Memory B cell (primary cell): ENCODE data around the gene ZBTB45.

Source experiments
- ATAC-seq: fragments of 150-1000 bp; cut with Tn5 transposase; 2 replicates; pipeline ENCODE4 v1.10.0; 2021; ENCODE audit warnings: low read depth, mild to moderate bottlenecking, moderate library complexity
- DNase-seq, 2 donors: peaks; one replicate each; pipeline ENCODE4 v3.0.0; 2022; ENCODE audit warnings: low spot score in 2 of 2
- H3K27ac Mint-ChIP-seq: one replicate; pipeline ENCODE4 v1.8.0; 2022; ENCODE audit warnings: mild to moderate bottlenecking, moderate library complexity, mixed read lengths
- H3K27me3 Mint-ChIP-seq: one replicate; pipeline ENCODE4 v1.8.0; 2022; ENCODE audit warnings: mixed read lengths
- H3K36me3 Mint-ChIP-seq: one replicate; pipeline ENCODE4 v1.8.0; 2022; ENCODE audit warnings: mild to moderate bottlenecking, mixed read lengths
- H3K4me1 Mint-ChIP-seq: one replicate; pipeline ENCODE4 v1.8.0; 2022; ENCODE audit warnings: mixed read lengths
- H3K4me3 Mint-ChIP-seq: one replicate; pipeline ENCODE4 v1.8.0; 2022; ENCODE audit warnings: mild to moderate bottlenecking, moderate library complexity, mixed read lengths
- H3K9me3 Mint-ChIP-seq: one replicate; pipeline ENCODE4 v1.8.0; 2022; ENCODE audit warnings: mixed read lengths

ZBTB45 gene

GRCh38 chr19:58536852-58537798 lies 17.5 kb upstream of the ZBTB45 start:
- Mint-ChIP-seq H3K36me3 (no peaks in the 10 kb centered on the region), H3K9me3 (no peaks in the 10 kb centered on the region), H3K4me3 (no peak overlapping the region), H3K4me1 (peaks cover 7% of the 10 kb centered on the region), H3K27ac (no peak overlapping the region), H3K27me3 (peaks cover 26% of the 10 kb centered on the region)
- DNase-seq (no peak), ATAC-seq (no peak)

- Mint-ChIP-seq H3K27ac (no peak overlapping the region), H3K36me3 (no peaks in the 10 kb centered on the region), H3K27me3 (peaks cover 23% of the 10 kb centered on the region), H3K4me1 (peaks cover 15% of the 10 kb centered on the region), H3K4me3 (no peak overlapping the region), H3K9me3 (no peaks in the 10 kb centered on the region)
- ATAC-seq (no peak), DNase-seq (no peak)
These were observed 16.2 kb upstream of the ZBTB45 start for GRCh38 chr19:58535857-58536256.

GRCh38 chr19:58531034-58531840 lies 11.6 kb upstream of the ZBTB45 start:
- peak; percentile 71 for ATAC-seq
- Mint-ChIP-seq H3K4me3 (no peak overlapping the region), H3K4me1 (peaks cover 8% of the 10 kb centered on the region), H3K27ac (no peak overlapping the region), H3K36me3 (no peaks in the 10 kb centered on the region), H3K27me3 (peaks cover 3% of the 10 kb centered on the region), H3K9me3 (no peaks in the 10 kb centered on the region)
- no peak for DNase-seq

- Mint-ChIP-seq H3K27me3 (no peaks in the 10 kb centered on the region), H3K4me1 (peaks cover 8% of the 10 kb centered on the region), H3K9me3 (no peaks in the 10 kb centered on the region), H3K27ac (no peak overlapping the region), H3K4me3 (no peak overlapping the region), H3K36me3 (no peaks in the 10 kb centered on the region)
- ATAC-seq, result no peak
- DNase-seq, result no peak
These were observed 9.8 kb upstream of the ZBTB45 start for GRCh38 chr19:58529405-58529804.

GRCh38 chr19:58522709-58523108 lies 3.1 kb upstream of the ZBTB45 start:
- Mint-ChIP-seq H3K27ac (no peak overlapping the region), H3K27me3 (no peaks in the 10 kb centered on the region), H3K9me3 (no peaks in the 10 kb centered on the region), H3K4me3 (no peak overlapping the region), H3K36me3 (peaks cover 3% of the 10 kb centered on the region), H3K4me1 (peaks cover 23% of the 10 kb centered on the region)
- DNase-seq, result no peak
- no peak for ATAC-seq

- Mint-ChIP-seq H3K27me3 (no peaks in the 10 kb centered on the region), H3K9me3 (no peaks in the 10 kb centered on the region), H3K27ac (no peak overlapping the region), H3K36me3 (peaks cover 7% of the 10 kb centered on the region), H3K4me3 (no peak overlapping the region), H3K4me1 (peaks cover 23% of the 10 kb centered on the region)
- DNase-seq, result no peak
- ATAC-seq, result no peak
These were observed 2.0 kb upstream of the ZBTB45 start for GRCh38 chr19:58521651-58522050.

GRCh38 chr19:58520257-58520599 lies 618 bp upstream of the ZBTB45 start:
- Mint-ChIP-seq H3K27me3 (no peaks in the 10 kb centered on the region), H3K4me1 (peaks cover 31% of the 10 kb centered on the region)

GRCh38 chr19:58519087-58519354 lies 589 bp downstream of the ZBTB45 start:
- Mint-ChIP-seq H3K4me1 (peaks cover 39% of the 10 kb centered on the region), H3K27me3 (no peaks in the 10 kb centered on the region), H3K36me3 (peaks cover 14% of the 10 kb centered on the region), H3K27ac (peak overlapping the region; percentile 98), H3K4me3 (peak overlapping the region; percentile 95), H3K9me3 (no peaks in the 10 kb centered on the region)
- peak; percentile 1 for ATAC-seq
- no peak for DNase-seq

More at GRCh38 chr19:58520257-58520599, 618 bp upstream of the ZBTB45 start:
- peaks cover 14% of the 10 kb centered on the region for H3K36me3 Mint-ChIP-seq
- H3K4me3 Mint-ChIP-seq, result peak overlapping the region; percentile 95
- peak overlapping the region; percentile 98 for H3K27ac Mint-ChIP-seq
- DNase-seq (no peak), ATAC-seq (no peak)
- no peaks in the 10 kb centered on the region for H3K9me3 Mint-ChIP-seq

GRCh38 chr19:58518256-58519086 lies 1.1 kb downstream of the ZBTB45 start:
- Mint-ChIP-seq H3K4me3 (peak overlapping the region; percentile 95), H3K4me1 (peaks cover 42% of the 10 kb centered on the region), H3K9me3 (no peaks in the 10 kb centered on the region), H3K27ac (peak overlapping the region; percentile 98), H3K27me3 (no peaks in the 10 kb centered on the region), H3K36me3 (peaks cover 14% of the 10 kb centered on the region)
- no peak for ATAC-seq
- no peak for DNase-seq

- H3K27me3 Mint-ChIP-seq, result no peaks in the 10 kb centered on the region
- DNase-seq (no peak), ATAC-seq (no peak)
- H3K9me3 Mint-ChIP-seq, result no peaks in the 10 kb centered on the region
- H3K4me1 Mint-ChIP-seq, result peaks cover 42% of the 10 kb centered on the region
- no peak overlapping the region for H3K4me3 Mint-ChIP-seq
- no peak overlapping the region for H3K27ac Mint-ChIP-seq
- H3K36me3 Mint-ChIP-seq, result peaks cover 14% of the 10 kb centered on the region
These were observed 2.4 kb downstream of the ZBTB45 start for GRCh38 chr19:58516964-58517833.

- no peak for ATAC-seq
- peaks cover 14% of the 10 kb centered on the region for H3K36me3 Mint-ChIP-seq
- H3K27me3 Mint-ChIP-seq, result no peaks in the 10 kb centered on the region
- peaks cover 42% of the 10 kb centered on the region for H3K4me1 Mint-ChIP-seq
- H3K27ac Mint-ChIP-seq, result peak overlapping the region; percentile 12
- no peak for DNase-seq
- H3K4me3 Mint-ChIP-seq, result no peak overlapping the region
- H3K9me3 Mint-ChIP-seq, result no peaks in the 10 kb centered on the region
These were observed 3.3 kb downstream of the ZBTB45 start for GRCh38 chr19:58516246-58516836.

GRCh38 chr19:58515259-58515658 lies 4.4 kb downstream of the ZBTB45 start:
- Mint-ChIP-seq H3K36me3 (peaks cover 14% of the 10 kb centered on the region), H3K27me3 (no peaks in the 10 kb centered on the region), H3K9me3 (no peaks in the 10 kb centered on the region), H3K4me1 (peaks cover 40% of the 10 kb centered on the region), H3K27ac (peak overlapping the region; percentile 12), H3K4me3 (peak overlapping the region; percentile 32)
- DNase-seq (no peak), ATAC-seq (no peak)

GRCh38 chr19:58514564-58515022 lies 5.0 kb downstream of the ZBTB45 start:
- H3K36me3 Mint-ChIP-seq, result peaks cover 14% of the 10 kb centered on the region
- H3K4me3 Mint-ChIP-seq, result peak overlapping the region; percentile 78
- DNase-seq (no peak), ATAC-seq (no peak)
- H3K9me3 Mint-ChIP-seq, result no peaks in the 10 kb centered on the region
- H3K27me3 Mint-ChIP-seq, result no peaks in the 10 kb centered on the region
- H3K4me1 Mint-ChIP-seq, result peaks cover 34% of the 10 kb centered on the region
- peak overlapping the region; percentile 20 for H3K27ac Mint-ChIP-seq
